Fibroblast of the aortic adventitia (primary cell): Measurements from ENCODE around the gene SPDYE6. TPM values are rescaled to one million over a fixed set of nuclear protein-coding genes. Genes with fewer than 3 reads are reported as not detected.
A peak's percentile ranks its signal among the peaks of the same experiment; 100 is the strongest.

ENCODE experiments used
- DNase-seq: peaks from one replicate; pipeline ENCODE4 v3.0.0-alpha.2; 2010; ENCODE audit warnings: low read depth
- H3K4me3 ChIP-seq: 2 replicates; pipeline ENCODE4 v1.5.1; 2011; ENCODE audit warnings: low read depth, mild to moderate bottlenecking, control low read depth, low read length, moderate library complexity
- CTCF ChIP-seq: IDR thresholded peaks from 2 replicates; pipeline ENCODE4 v1.5.1; 2011; ENCODE audit warnings: mild to moderate bottlenecking, low read length, control low read depth, inconsistent platforms; ENCODE audit not compliant: insufficient read depth
- total RNA-seq: library from RNA; depleted of rRNA; stranded (reverse); fragments of >200 nt; gene quantifications from 2 replicates; pipeline ENCODE4 v1.2.3, GENCODE V29; 2012; ENCODE audit warnings: low replicate concordance

The SPDYE6 gene
- total RNA-seq, 1 donor, result not detected

- DNase-seq, result peak; percentile 87
- TF ChIP-seq CTCF, result no peak
- peak within 1 kb of the TSS; percentile 96 for H3K4me3 ChIP-seq
Measured at GRCh38 chr7:102395873-102396709, 39.8 kb upstream of the SPDYE6 start, which contains the start of gene PRKRIP1. TSS of gene PRKRIP1 (plus strand) at chr7:102396363. CDS start at chr7:102396412, 49 bp downstream.

GRCh38 chr7:102395592-102395872 is 39.3 kb upstream of the SPDYE6 start:
- H3K4me3 ChIP-seq, result peak overlapping the region; percentile 96
- TF ChIP-seq CTCF, result no peak
- DNase-seq, result no peak

- no peak overlapping the region for H3K4me3 ChIP-seq
- no peak for DNase-seq
- TF ChIP-seq CTCF, result no peak
Measured at GRCh38 chr7:102393467-102393866, 37.2 kb upstream of the SPDYE6 start.

GRCh38 chr7:102392330-102392729 is 36.1 kb upstream of the SPDYE6 start:
- H3K4me3 ChIP-seq, result no peak overlapping the region
- DNase-seq, result no peak
- TF ChIP-seq CTCF, result no peak

GRCh38 chr7:102390697-102391484 is 34.6 kb upstream of the SPDYE6 start:
- peak; percentile 89 for TF ChIP-seq CTCF
- H3K4me3 ChIP-seq, result no peak overlapping the region
- peak; percentile 75 for DNase-seq

- no peak overlapping the region for H3K4me3 ChIP-seq
- TF ChIP-seq CTCF, result no peak
- no peak for DNase-seq
Measured at GRCh38 chr7:102389810-102390209, 33.6 kb upstream of the SPDYE6 start.
